CD4-positive, alpha-beta T cell treated with Interleukin-12 subunit alpha and Interleukin-12 subunit beta, for 1 hour (primary cell): Measurements from ENCODE around the gene CREB3L1.

Experiments used
- DNase-seq: peaks from one replicate; pipeline ENCODE4 v3.0.0-alpha.2; 2020

The CREB3L1 gene

DNA sequence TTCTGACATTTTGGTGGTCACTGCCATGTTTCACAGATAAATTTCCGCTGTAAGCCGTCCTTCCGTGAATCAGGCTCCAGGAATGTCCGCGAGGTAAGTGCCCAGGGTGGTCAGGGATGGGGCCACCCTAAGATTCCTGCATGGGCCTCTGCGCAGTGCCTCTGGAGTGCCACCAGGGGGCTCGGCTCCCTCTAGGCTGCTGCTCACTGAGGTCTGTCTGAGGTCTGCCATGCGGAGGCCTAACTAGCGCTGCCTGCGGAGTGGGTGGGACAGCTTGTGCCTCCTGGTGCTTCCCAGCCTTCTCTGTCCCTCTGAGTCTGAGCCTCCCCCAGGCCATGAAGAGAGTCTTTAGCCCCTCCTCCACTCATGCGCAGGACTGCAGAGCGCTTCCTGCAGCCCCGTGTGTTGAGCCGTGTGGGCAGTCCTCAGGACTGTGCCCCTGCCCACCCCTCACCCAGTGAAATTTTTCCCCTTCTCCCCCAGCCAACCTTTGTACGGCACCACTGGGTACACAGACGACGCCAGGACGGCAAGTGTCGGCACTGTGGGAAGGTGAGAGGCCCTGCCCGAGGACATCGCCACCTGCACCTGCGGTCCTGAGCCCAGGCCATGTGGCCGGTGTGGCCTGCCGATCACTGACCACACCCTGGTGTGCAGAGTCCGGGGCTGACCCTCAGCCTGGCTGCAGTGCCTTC lies 92.1 kb downstream of the CREB3L1 start:
- peak; percentile 60 for DNase-seq

DNA sequence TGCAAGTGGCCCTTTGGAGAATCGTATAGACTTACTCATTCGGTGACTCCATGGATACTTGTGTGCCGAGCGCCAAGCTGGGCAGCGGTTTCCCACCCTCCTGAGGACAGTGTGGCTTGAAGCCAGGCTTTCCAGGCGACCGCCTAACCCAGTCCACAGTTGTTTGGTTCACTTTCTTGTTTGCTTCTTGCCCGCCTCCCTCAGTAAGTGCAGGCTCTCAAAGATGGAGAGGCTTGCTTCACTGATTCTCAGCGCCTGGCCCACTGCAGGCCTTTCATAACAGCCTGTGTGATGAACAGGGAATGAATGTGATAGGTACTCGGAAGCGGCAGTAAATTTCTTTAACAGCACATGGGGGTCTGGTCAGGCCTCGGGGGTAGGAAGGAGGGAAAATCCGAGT lies 92.8 kb downstream of the CREB3L1 start:
- DNase-seq = no peak
